SJSA1 (cell line): ENCODE data around the gene FBXO22. TPM values are rescaled to one million over a fixed set of nuclear protein-coding genes. Genes with fewer than 3 reads are reported as not detected.

ENCODE experiments used
- DNase-seq, 2 experiments: peaks; one replicate each; pipeline ENCODE4 v3.0.0-alpha.2; 2015 to 2020; ENCODE audit warnings: low spot score in 2 of 2, low read depth in 1 of 2
- H3K27ac ChIP-seq: fragments of 250-450 bp; sonication (Bioruptor Pico); 2 replicates; pipeline ENCODE4 v1.5.1; 2020; ENCODE audit warnings: mild to moderate bottlenecking, moderate library complexity
- H3K27me3 ChIP-seq: fragments of 250-450 bp; sonication (Bioruptor Pico); replicated peaks from 2 replicates; pipeline ENCODE4 v1.5.1; 2020; ENCODE audit warnings: mild to moderate bottlenecking, moderate library complexity
- H3K36me3 ChIP-seq: fragments of 250-450 bp; sonication (Bioruptor Pico); 2 replicates; pipeline ENCODE4 v1.5.1; 2020; ENCODE audit warnings: mild to moderate bottlenecking
- H3K4me1 ChIP-seq: fragments of 250-450 bp; sonication (Bioruptor Pico); replicated peaks from 2 replicates; pipeline ENCODE4 v1.6.1; 2021; ENCODE audit warnings: mild to moderate bottlenecking
- H3K4me3 ChIP-seq: fragments of 250-450 bp; sonication (Bioruptor Pico); 2 replicates; pipeline ENCODE4 v1.5.1; 2020; ENCODE audit warnings: mild to moderate bottlenecking
- H3K9me3 ChIP-seq: fragments of 250-450 bp; sonication (Bioruptor Pico); replicated peaks from 2 replicates; pipeline ENCODE4 v1.5.1; 2020; ENCODE audit warnings: mild to moderate bottlenecking
- total RNA-seq: library from RNA; depleted of rRNA; stranded (reverse); fragments of >200 nt; shearing (Covaris generic); gene quantifications from 2 replicates; pipeline ENCODE4 v1.2.3, GENCODE V29; 2014

Gene FBXO22
- total RNA-seq, 1 experiment from 2014 or later, result 66.9 TPM

- DNase-seq, result no peak
- no peak overlapping the region for H3K27ac ChIP-seq
- no peak overlapping the region for H3K4me3 ChIP-seq
- H3K27me3 ChIP-seq, result no peaks in the 10 kb centered on the region
- H3K9me3 ChIP-seq, result no peaks in the 10 kb centered on the region
- peaks cover 45% of the 10 kb centered on the region for H3K36me3 ChIP-seq
- no peaks in the 10 kb centered on the region for H3K4me1 ChIP-seq
Measured at GRCh38 chr15:75926931-75927330, 23.3 kb downstream of the FBXO22 start.

- Histone ChIP-seq H3K9me3 (no peaks in the 10 kb centered on the region), H3K4me3 (no peak overlapping the region), H3K36me3 (peaks cover 43% of the 10 kb centered on the region), H3K4me1 (no peaks in the 10 kb centered on the region), H3K27ac (no peak overlapping the region), H3K27me3 (no peaks in the 10 kb centered on the region)
- no peak for DNase-seq
Measured at GRCh38 chr15:75927601-75928000, 23.9 kb downstream of the FBXO22 start.

DNA sequence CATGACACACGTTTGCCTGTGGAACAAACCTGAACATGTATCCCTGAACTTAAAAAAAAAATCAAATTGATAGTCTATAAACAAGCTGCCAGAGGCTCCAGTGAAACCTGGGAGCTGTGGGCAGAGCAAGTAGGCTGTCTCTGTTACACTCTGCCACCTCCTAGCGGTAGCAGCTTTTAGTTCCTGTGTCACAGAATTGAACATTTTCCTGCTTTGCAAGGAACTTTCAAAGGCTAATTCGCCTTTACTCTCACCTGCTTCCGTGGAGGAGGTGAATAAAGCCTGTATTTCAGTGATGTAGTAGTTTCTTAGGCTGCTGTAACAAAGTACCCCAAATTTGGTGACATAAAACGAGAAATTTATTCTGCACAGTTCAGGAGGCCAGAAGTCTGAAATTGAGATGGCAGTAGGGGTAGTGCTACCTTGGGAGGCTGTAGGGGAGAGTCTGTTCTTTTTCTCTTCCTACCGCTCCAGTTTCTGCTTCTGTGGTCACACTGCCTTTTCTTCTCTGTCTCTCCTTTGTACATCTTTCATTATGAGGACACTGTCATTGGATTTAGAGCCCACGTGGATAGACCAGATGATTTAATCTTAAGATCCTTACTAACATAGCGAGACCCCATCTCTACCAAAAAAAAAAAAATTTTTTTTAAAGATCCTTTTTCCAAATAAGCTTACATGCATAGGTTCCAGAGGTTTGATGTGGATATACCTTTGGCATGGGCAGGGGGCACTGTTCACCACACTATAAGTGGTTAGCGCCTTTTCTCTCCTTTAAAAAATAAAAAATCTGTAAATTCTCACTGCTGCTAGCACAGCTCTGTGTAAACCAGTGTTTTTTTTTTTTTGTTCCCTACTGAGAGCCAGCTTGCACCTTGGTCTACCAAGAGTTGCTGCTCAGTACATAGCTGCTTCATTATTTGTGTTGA is 25.3 kb downstream of the FBXO22 start:
- no peak for DNase-seq

GRCh38 chr15:75929799-75930565 is 26.3 kb downstream of the FBXO22 start:
- Histone ChIP-seq H3K9me3 (no peaks in the 10 kb centered on the region), H3K27me3 (no peaks in the 10 kb centered on the region), H3K27ac (no peak overlapping the region), H3K4me1 (no peaks in the 10 kb centered on the region), H3K36me3 (peaks cover 56% of the 10 kb centered on the region), H3K4me3 (no peak overlapping the region)
- DNase-seq, result no peak

More for the DNA sequence above, 25.3 kb downstream of the FBXO22 start:
- H3K4me3 ChIP-seq, result no peak overlapping the region
- no peaks in the 10 kb centered on the region for H3K4me1 ChIP-seq
- H3K36me3 ChIP-seq, result peaks cover 53% of the 10 kb centered on the region
- H3K27me3 ChIP-seq, result no peaks in the 10 kb centered on the region
- H3K27ac ChIP-seq, result no peak overlapping the region
- no peaks in the 10 kb centered on the region for H3K9me3 ChIP-seq

DNA sequence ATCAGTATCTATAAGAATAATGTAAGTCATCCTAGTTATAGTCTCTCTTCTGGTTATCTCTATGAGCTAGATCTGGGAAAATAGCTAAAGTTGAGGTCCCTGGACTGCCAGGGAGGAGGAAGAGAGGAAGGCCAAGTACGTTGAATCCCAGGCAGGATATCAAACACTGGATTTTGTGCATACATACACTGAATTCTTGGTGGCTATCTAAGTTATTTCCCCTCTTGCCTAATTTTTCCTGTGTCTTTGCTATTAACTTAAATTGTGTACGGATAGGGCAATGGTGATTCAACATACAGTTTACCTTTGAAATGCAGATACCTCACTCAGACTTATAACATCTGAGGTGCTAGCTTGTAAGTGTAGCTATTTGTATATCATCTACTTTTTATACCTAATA is 27.2 kb downstream of the FBXO22 start:
- Histone ChIP-seq H3K27me3 (no peaks in the 10 kb centered on the region), H3K36me3 (peaks cover 51% of the 10 kb centered on the region), H3K4me3 (no peak overlapping the region), H3K4me1 (no peaks in the 10 kb centered on the region), H3K9me3 (no peaks in the 10 kb centered on the region), H3K27ac (no peak overlapping the region)
- DNase-seq, result no peak

- H3K4me1 ChIP-seq, result peaks cover 29% of the 10 kb centered on the region
- H3K27ac ChIP-seq, result no peak overlapping the region
- no peaks in the 10 kb centered on the region for H3K9me3 ChIP-seq
- H3K36me3 ChIP-seq, result peaks cover 4% of the 10 kb centered on the region; the same call in 1 of the 2 replicates
- H3K27me3 ChIP-seq, result no peaks in the 10 kb centered on the region; the same call in 1 of the 2 replicates
- DNase-seq, result no peak
- H3K4me3 ChIP-seq, result no peak overlapping the region
Measured at GRCh38 chr15:75942464-75942863, 38.8 kb downstream of the FBXO22 start.

DNA sequence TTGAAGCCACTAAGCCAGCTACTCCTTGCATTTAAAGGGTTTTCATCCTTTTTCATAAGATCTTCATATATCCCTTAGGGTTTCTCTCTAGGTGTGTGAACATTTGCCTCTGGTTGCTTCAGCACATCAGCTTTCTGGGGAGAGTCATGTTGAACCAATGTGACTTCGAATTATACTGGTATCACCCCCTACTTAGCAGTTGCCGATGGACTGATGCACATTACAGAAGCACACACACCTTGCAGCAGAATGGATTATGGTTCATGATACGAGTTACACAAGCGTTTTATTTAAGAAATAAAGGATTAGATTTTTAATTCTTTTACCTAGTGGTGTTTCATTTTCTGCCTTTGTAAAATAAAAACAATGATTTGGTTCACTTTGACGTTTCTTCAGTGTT is 39.6 kb downstream of the FBXO22 start:
- no peak for DNase-seq
- H3K4me1 ChIP-seq, result peaks cover 29% of the 10 kb centered on the region
- no peaks in the 10 kb centered on the region for H3K9me3 ChIP-seq
- no peak overlapping the region for H3K27ac ChIP-seq
- no peak overlapping the region for H3K4me3 ChIP-seq
- no peaks in the 10 kb centered on the region; the same call in 1 of the 2 replicates for H3K27me3 ChIP-seq
- peaks cover 4% of the 10 kb centered on the region; the same call in 1 of the 2 replicates for H3K36me3 ChIP-seq

- no peak overlapping the region for H3K27ac ChIP-seq
- peaks cover 4% of the 10 kb centered on the region; the same call in 1 of the 2 replicates for H3K36me3 ChIP-seq
- H3K27me3 ChIP-seq, result no peaks in the 10 kb centered on the region; the same call in 1 of the 2 replicates
- H3K9me3 ChIP-seq, result no peaks in the 10 kb centered on the region
- DNase-seq, result peak in 1 of 2 experiments; percentile 17
- H3K4me3 ChIP-seq, result no peak overlapping the region
- peaks cover 29% of the 10 kb centered on the region for H3K4me1 ChIP-seq
Measured at GRCh38 chr15:75943713-75944215, 40.1 kb downstream of the FBXO22 start.

GRCh38 chr15:75945953-75946352 is 42.3 kb downstream of the FBXO22 start:
- H3K4me1 ChIP-seq, result peaks cover 29% of the 10 kb centered on the region
- H3K27ac ChIP-seq, result no peak overlapping the region
- no peaks in the 10 kb centered on the region for H3K36me3 ChIP-seq
- no peak overlapping the region for H3K4me3 ChIP-seq
- no peaks in the 10 kb centered on the region for H3K9me3 ChIP-seq
- no peaks in the 10 kb centered on the region; the same call in 1 of the 2 replicates for H3K27me3 ChIP-seq
- DNase-seq, result no peak

DNA sequence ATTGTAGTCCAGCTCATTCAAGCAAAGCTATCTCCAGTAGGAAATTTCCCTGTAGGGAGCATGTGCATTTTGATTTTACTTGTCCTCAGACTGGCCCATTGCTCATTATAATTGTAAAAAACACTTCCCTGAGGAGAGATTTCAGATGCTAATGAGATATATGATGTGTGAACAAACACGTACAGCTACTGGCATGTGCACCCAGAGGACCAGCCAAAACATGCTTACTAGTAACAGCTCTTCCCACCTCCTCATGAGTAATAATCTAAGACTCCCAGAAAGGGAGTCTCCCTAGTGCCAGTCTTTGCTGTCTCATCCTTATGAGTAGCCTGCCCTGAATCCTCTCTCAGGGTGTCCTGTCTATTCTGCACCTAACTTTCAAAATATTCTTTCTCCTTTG is 43.4 kb downstream of the FBXO22 start:
- H3K9me3 ChIP-seq, result no peaks in the 10 kb centered on the region
- peaks cover 29% of the 10 kb centered on the region for H3K4me1 ChIP-seq
- no peaks in the 10 kb centered on the region for H3K36me3 ChIP-seq
- peak in 1 of 2 experiments; percentile 14 for DNase-seq
- no peaks in the 10 kb centered on the region; the same call in 1 of the 2 replicates for H3K27me3 ChIP-seq
- no peak overlapping the region for H3K4me3 ChIP-seq
- no peak overlapping the region for H3K27ac ChIP-seq

DNA sequence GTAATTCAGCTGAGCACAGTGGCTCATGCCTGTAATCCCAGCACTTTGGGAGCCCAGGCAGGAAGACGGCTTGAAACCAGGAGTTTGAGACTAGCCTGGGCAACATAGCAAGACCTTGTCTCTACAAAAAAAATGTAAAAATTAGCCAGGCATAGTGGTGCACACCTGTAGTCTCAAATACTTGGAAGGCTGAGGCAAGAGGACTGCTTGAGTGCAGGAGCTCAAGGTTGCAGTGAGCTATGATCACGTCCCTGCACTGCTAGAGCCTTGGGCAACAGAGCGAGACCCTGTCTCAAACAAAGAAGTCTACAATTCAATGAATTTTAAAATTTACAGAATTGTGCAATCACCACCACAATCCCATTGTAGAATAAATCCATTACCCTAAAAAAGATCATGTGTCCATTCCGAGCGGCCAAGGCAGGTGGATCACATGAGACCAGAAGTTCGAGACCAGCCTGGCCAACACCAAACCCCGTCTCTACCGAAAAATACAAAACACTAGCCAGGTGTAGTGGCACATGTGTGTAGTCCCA is 45.2 kb downstream of the FBXO22 start:
- H3K4me3 ChIP-seq, result no peak overlapping the region
- H3K9me3 ChIP-seq, result no peaks in the 10 kb centered on the region
- H3K36me3 ChIP-seq, result no peaks in the 10 kb centered on the region
- H3K27ac ChIP-seq, result no peak overlapping the region
- DNase-seq, result no peak
- peaks cover 26% of the 10 kb centered on the region for H3K4me1 ChIP-seq
- H3K27me3 ChIP-seq, result no peaks in the 10 kb centered on the region; the same call in 1 of the 2 replicates

DNA sequence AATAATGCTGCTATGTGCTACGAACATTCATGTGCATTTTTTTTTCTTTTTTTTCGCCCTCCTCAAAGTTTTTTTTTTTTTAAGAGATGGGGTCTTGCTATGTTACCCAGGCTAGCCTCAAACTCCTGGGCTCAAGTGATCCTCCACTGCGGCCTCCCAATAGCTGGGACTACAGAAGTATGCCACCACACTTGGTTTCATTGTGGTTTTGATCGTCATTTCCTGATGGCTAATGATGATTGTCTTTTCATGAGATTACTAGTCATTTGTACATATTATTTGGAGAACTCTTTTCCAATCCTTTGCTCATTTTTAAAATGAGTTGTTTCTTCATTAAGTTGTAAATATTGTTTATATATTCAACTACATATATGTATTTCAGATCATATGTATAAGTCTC is 48.8 kb downstream of the FBXO22 start:
- Histone ChIP-seq H3K4me1 (no peaks in the 10 kb centered on the region), H3K9me3 (no peaks in the 10 kb centered on the region), H3K4me3 (no peak overlapping the region), H3K36me3 (no peaks in the 10 kb centered on the region), H3K27ac (no peak overlapping the region), H3K27me3 (peaks cover 4% of the 10 kb centered on the region; the same call in 1 of the 2 replicates)
- no peak for DNase-seq

- no peaks in the 10 kb centered on the region for H3K4me1 ChIP-seq
- H3K9me3 ChIP-seq, result no peaks in the 10 kb centered on the region
- H3K36me3 ChIP-seq, result no peaks in the 10 kb centered on the region
- H3K27ac ChIP-seq, result no peak overlapping the region
- H3K4me3 ChIP-seq, result no peak overlapping the region
- peaks cover 4% of the 10 kb centered on the region; the same call in 1 of the 2 replicates for H3K27me3 ChIP-seq
- DNase-seq, result no peak
Measured at GRCh38 chr15:75955720-75956119, 52.0 kb downstream of the FBXO22 start.
